CD4-positive, alpha-beta T cell treated with Interleukin-4 for 1 hour (primary cell): ENCODE results near the gene SMIM22.

Experiments used
- DNase-seq, 2 donors: peaks; one replicate each; pipeline ENCODE4 v3.0.0-alpha.2; 2020 to 2022

The SMIM22 gene

DNA sequence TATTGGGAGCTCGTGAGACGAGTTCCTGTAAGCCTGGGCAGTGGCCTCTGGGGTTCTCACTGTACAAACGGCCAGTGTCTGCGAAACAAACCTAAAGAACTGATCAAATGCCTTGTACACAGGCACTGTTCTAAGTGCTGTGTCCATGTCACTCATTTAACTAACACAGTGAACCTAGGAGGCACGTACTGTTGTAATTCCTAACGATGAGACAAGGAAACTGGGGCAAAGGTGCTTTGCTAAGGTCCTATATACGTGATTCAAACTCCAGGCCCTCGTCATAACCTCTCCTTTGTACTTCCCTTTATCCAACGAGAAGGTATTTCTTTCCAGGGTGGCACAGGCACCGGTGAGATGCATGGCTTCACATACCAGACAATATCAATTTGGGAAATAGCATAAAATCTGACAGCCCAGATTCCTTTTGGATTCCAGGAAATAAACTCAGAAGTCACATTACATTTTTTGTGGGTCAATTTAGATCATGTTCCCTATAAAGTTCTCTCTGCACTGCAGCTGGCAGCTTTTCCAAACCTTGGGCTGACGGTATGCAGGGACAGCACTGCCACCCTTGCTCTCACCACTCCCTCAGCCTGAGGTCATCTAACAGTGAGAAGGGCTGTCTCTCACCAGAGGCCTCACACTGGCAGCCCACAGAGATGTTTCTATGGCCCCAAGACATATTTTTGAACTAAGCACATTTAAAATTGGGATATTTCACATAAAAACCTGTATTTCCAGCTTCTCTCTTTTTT, 33.6 kb downstream of the SMIM22 start:
- DNase-seq: no peak

DNA sequence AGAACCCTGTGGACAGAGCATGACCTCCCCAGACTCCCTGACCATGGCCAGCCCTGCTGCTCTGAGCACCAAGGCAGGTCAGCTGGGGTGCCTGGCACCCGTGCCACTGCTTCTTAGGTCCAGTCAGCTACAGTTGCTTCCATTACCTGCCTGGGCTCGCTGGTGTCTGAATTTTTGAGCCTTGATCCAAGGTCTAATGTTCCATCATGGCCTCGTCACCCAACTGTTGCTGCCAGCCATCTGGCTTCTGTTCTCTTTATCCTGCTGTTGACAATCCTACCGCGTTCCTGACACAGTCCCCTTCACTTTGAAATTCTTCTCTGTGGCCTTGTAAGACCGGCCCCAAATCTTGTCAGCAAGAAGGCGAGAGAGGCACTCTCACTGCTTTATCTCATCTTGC, 35.2 kb downstream of the SMIM22 start:
- no peak for DNase-seq

DNA sequence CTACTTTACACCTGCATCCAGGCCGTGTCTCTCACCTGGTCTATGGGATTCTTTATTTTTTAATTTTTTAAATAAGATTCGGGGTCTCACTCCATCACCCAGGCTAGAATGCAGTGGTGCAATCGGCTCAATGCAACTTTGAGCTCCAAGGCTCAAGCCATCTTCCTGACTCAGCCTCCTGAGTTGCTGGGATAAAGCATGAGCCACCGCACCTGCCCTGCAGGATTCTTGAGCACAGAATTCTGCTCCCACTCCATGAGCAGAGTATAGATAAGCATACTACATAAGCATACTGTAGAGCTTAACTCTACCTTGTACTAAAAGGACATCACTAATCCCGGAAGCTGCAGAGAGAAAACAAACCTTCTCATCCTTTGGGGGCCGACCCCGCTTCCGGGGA, 36.4 kb downstream of the SMIM22 start:
- DNase-seq: no peak

DNA sequence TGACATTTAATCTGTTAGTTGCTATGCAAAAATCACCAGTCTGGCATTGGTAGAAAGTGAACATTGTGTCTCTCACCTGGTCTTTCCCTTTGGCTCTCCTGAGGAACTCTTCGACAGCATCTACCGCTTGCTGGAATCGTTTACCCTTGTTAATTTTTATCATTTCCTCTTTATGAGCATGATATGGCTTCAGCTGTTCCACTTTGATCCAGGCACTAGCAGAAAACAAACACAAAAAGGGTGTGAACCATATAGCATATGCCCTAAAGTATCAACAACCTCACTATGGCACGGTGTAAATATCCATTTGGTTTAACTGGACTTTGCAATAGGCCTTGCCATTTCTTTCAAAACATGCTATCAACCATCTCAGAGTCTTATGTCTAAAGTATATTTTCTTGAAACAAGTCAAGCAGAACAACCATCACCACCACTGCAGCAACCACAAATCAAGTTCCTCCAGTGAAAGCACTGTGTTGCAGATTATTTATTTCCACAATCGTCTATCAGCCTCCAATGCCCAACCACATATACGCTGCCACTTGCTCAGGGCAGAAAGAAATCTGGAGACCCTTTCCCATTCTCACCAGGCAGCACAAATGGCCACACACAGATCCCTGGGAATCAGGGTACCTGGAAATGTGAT, 37.7 kb downstream of the SMIM22 start:
- no peak for DNase-seq

DNA sequence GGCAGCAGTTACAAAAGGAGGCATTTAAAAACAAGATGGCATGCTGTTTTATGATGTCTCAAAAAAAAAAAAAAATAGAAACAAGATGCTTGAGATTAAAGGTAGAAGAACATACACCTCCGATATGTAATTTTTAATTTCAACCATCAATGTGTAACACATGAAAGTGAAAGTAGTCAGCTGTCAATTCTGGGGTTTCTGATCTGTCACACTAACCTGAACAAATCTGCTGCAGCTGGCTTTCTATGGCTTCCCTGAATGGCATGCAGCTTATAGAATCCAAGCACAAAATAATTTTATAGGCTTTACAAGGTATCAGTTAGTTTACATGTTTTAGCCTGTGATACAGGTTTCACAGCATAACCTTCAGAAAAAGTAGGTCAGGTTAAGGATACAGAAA, 38.4 kb downstream of the SMIM22 start:
- DNase-seq: no peak

DNA sequence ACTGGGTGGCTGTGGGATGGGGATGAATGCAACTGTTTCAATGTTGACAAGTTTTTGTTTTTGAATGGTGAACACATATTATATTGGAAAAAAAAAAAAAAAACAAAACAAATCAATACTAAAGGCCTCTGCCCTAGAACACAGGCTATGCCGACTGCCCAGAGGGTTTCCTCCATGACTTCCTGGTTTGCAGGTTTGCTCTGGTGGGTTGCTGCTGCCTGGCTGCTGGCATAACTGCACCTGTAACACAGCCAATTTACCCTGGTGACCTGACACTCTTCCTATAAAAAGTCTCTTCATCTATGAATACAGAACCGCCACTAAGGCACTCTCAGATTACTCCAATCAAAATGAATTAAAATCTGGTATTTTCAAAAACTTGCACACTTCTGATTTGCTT, 41.6 kb downstream of the SMIM22 start:
- no peak for DNase-seq

DNA sequence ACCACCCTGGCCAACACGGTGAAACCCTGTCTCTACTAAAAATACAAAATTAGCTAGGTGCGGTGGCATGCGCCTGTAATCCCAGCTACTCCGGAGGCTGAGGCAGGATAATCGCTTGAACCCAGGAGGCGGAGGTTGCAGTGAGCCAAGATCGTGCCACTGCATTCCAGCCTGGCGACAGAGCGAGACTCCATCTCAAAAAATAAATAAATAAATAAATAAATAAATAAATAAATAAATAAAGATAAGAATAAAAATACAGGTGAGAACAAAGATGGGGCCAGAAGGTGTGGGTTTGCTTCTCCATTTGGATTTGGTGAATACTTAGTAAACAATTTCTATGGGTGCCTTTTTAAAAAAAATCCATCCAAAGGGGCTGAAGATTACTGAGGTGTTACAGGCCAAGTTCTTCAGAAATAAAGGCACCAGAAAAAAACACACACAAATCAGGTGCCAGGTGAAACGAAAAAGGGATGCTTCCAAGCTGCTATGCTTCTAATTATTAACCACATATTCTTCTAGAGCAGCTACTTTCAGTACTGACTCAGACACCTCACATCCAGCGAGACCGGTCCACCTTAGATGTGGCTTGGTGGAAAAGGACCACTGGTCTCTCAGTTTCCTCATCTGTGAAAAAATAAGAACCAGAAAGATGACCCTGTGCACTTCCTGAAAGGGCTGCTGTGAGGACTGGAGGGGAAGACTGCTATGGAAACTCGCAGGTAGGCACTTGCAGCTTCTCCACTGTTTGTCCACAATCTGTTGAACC, 42.7 kb downstream of the SMIM22 start:
- no peak for DNase-seq

DNA sequence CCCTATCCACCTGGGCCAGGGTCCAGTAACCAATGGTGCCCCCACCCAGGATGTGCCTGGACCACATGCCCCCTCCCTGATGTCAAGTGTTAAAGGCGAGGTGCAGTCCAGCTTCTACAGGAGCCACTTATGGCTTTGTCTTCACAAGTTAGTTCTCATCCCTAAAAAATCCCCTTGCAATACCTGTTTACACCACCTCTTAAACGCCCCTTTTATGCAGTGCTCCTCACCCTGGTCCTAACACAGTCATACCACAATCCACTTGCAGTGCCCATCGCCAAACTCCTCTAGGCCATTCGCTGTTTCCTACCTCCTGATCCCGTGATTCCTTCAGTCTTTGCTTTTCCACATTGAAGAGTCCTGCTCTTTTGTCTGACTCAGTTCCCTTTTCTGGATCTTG, 44.8 kb downstream of the SMIM22 start:
- DNase-seq: no peak

DNA sequence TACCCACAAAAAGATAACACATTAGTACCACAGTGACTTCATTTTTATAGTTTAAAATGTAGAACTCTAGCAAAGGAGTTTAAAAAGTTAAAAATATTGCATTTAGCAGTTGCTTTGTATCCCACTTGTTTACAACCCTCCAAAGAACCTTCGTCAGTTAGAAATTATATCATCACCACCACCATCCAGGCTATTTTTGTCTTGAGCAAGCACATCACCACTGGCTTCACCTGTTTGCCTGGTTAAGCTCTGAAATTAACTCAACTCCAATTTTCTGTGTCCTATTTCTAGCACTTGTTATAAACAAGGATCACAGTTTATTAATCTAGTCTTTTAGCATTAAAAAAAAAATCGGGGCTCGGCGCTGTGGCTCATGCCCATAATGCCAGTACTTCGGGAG, 45.8 kb downstream of the SMIM22 start:
- no peak for DNase-seq
